Fibroblast of the conjunctiva (primary cell): Measurements from ENCODE around the gene SGPL1.

Experiments
- DNase-seq: peaks from one replicate; pipeline ENCODE4 v3.0.0-alpha.2; 2010; ENCODE audit warnings: low read depth

SGPL1 gene

DNA sequence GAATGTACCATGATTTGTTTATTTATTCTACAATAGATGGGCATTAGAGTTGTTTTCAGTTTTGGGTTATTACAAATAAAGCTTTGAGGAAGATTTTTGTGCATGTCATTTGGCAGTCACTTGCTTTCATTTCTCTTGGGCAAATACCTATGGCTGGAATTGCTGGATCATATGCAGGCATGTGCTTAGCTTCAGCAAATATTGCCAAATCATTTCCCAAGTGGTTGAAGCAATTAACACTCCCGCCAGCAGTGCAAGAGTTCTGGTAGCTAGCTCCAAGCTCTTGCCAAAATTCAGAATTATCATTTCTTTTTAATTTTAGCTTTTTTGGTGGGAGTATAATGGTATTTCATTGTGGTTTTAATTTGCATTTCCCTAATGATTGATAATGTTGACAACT is 105.5 kb downstream of the SGPL1 start:
- DNase-seq, result no peak

DNA sequence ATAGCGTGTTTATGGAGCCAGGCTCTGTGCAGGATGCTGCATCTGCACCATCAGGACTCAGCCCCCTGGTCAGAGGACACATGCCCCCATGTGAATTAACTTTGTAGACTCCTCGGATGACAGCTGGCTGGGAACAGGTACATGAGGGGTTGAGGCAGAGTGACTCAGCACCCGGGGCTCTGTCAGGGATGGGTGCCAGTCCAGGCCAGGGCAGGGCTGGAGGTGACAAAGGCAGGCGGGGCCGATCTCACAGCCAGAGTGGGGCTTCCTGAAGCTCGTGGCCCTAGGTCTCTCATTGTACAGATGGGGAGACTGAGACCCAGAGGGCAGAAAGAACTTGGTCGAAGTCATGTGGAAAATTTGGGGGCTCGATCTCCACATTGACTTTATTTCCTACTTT is 107.9 kb downstream of the SGPL1 start:
- DNase-seq, result no peak

DNA sequence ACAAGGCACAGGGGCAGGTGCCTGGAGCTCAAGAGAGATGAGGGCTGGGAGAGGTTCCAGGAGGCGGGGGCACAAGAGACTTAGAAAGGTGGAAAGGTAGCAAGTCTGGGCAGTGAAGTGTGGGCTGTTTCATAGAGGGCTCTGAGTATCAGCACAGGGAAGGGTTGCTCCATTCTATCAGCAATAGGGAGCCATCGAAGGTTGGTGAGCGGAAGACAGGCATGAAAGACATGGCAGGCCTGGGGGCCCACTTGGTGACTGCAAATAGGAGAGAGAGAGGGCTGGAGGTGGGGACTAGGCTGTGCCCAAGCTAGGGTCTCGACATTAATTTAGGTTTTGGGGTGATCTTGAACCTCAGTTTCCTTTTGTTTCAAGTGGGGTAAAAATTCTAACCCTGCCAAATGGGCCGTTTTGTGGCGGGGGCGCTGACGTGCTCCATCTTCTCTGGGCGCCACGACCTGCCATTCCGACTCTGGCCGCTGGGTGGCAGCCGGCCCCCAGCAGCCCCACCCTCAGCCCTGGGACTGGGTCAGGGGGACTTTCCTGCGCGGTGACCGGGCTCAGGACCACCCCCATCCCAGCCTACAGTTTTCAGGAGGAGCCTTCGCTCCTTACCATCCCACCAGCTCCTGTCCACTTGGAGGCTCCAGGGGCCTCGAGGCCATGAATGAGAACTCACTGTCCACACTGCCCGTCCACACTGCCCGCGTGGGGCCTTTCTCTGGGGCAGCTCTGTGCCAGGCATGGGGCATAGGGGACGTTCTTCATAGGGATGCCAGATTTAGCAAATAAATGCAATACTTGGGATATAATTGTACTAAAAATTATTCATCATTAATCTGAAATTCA is 109.9 kb downstream of the SGPL1 start:
- DNase-seq, result no peak

DNA sequence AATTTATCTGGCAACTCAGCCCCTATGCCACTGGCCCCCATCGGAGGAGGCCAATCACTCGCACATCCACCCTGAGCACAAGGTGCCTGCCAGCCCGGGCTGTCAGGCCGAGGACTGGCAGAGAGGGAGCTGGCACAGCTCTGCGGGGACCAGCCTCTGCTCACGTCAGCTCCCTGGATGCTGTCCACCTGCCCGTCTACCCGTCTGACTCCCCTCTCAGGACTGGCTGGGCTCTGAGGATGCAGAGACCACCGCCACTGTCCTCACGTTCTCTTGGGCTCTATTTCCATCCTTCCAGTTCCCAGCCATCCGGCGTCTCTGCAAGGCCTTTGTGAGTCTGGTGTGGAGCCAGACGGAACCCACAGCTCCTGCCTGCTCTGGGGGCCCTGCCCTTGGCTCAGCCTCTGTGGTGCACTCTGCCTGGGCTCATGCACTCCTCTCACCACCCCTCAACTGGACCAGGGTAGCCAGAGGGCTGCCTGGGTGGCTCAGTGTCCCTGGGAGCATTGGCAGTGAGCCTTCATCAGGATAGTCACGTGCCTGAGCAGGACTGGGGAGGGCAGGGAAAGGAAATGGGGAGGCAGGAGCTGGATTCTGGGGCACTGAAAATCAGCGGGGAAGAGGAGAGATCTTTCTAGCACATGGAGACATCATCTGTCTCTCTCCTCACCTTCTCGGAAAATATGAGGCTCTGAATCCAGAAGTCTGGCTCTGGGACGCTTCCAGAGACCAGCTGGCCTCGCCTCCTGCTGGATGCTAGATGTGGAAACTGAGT is 110.7 kb downstream of the SGPL1 start:
- DNase-seq, result no peak

DNA sequence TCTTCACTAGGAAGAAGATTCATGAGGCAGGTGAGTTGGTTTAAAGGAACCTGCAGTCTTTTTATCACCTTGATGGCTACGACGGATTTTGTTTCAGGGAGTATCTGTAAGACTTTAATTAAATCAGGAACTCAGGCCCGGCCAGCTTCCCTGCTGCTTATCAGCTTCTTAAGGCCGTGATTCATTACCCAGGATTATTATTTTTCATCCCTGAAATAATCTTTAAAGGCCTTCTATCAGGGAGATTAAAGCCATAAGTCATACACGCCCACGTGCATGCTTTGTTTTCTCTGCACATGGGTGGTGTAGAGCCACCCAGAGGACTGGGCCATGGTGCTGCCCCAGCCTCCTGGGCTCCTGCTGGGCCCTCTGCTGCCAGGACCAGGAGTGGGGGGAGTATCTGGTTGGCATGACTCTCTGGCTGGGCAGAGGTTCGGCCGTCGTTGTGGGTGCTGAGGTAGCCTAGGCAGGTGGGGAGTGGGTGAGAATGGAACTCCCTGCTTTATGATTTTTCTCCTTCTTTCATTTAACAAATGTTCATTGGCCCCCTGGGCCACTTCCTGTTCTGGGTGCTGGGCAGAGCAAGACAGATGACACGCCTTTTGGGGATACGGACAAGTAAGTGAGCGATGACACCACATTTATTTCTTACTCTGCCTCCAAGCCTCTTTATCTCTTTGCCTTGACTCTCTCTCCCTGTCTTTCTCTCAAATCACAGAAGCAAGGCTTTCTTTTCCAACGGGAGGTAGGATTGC is 111.6 kb downstream of the SGPL1 start:
- DNase-seq, result no peak

DNA sequence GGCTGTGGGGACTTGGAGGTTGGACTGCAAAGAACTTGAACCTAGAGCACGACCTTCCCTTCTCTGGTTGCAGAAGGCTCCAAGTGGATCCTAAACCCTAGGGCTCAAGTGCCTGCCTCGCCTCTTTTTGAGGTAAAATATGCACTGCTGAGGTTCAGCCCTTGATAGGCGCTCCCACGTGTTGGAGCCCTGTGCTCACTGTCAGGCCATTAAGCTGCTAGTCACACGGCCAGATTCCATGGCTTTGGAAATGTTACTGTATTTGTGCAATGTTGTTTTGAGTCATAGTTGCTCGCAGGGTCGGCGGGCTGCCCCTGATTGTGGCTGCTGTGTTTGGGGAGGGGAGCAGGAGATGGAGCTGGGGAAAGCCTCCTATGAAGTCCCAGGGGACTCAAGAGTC is 112.4 kb downstream of the SGPL1 start:
- DNase-seq, result no peak

DNA sequence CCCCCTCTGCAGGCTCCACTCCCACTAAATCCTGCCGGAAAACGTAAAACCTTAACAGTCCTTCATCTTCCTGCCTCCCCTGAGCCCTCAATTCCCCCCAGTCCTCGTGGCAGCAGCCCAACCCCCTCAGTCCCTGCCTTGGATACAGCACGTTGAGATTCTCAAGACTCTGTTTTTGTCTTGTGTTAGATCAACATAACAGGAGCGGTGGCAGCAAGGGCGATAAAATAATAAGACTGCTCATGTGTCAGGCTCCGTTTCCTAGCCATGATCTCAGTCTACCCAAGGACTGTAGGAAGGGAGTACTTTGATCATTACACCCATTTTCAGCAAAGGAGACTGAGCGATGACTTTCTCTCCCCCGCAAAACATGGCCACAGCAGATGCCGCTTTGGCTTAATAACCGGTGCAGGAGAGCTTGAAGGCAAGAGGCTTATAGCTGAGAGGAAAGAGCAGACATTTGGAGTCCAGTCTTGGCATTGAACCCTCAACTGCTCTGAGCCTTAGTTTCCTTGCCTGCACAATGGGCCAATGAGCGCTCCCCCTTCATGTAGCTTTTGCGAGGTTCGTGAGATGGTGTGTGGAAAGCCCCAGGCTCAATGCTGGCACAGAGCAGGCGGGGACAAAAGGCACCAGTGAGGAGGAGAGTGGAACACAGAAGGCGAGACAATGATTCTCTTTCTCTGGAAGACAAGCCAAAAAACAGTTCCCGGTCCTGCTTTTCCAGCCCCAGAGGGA is 114.7 kb downstream of the SGPL1 start:
- no peak for DNase-seq
